IPS DF 4.7 (cell line): ENCODE measurements around the gene KCNH2.
"Not testable (repeated sequence)": the region's sequence is repeated elsewhere in the genome, so short reads cannot be mapped to it uniquely, and the experiment has no call there.

Experiments used
- DNase-seq: peaks from one replicate; pipeline ENCODE4 v3.0.0-alpha.2; 2013; ENCODE audit warnings: low spot score; ENCODE audit errors: extremely low read depth

Gene KCNH2

DNA sequence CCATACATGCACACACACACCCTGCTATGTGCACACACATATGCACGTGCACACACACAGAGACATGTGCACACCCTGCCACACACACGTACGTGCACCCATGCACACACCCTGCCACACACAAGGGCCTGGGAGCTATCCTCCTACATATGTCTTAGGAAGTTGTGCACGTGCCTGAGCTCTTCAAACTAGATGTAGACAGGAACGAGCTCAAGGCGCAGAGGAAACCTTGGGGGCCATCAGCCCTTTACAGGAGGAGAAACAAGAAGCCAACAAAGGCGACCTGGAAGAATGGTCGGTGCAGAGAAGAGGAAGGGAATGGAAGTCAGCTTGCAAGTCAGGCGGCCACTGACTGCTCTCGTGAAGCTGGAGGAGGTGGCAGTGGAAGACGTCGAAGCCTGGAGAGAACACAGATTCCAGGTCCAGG, 67.1 kb downstream of the KCNH2 start:
- DNase-seq = no peak

DNA sequence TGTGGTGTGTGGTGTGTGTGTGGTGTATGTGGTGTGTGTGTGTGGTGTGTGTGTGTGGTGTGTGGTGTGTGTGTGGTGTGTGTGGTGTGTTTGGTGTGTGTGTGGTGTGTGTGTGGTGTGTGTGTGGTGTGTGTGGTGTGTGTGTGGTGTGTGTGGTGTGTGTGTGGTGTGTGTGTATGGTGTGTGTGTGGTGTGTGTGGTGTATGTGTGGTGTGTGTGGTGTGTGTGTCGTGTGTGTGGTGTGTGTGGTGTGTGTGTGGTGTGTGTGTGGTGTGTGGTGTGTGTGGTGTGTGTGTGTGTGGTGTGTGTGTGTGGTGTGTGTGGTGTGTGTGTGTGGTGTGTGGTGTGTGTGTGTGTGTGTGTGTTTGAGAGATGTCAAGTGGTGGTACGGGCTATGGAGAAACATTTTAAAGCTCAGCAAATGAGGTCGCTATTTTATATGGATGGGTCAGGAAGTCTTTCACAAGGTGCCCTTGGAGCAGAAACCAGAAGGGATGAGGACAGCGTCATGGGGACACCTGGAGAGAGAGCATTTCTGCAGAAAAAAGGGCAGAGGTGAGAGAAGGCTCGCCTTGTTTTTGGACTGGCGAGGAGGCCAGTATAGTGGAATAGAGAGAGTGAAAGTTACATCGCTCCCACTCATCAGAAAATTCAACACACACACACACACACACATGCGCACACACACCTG, 67.7 kb downstream of the KCNH2 start:
- not testable (repeated sequence) for DNase-seq

DNA sequence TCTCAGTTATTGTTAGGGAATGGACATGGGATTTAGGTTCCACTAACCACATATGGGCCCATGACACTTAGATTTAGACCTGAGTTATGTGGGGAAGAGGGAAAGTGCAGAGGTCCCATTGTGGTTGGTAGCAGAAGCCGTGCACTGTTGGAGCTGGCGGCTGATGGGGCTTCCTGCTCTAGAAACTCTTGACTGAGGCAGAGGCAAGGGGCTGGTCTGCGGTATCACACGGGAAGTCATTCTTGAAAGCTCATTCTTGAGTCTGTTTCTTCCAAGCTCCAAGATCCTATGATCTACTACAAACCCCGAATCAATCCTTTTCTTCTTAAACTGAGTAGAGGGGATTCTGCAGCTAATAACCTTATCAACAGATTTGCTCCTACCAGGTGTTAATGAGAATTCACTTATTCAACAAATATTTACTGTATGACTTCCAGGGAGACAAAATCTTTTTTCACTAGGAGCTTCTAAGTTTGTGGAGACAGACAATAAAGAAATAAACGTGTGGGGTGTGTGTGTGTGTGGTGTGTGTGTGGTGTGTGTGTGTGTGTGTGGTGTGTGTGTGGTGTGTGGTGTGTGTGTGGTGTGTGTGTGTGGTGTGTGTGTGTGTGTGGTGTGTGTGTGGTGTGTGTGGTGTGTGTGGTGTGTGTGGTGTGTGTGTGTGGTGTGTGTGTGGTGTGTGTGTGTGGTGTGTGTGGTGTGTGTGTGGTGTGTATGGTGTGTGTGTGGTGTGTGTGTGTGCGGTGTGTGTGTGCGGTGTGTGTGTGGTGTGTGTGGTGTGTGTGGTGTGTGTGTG, 68.7 kb downstream of the KCNH2 start:
- DNase-seq = no peak

DNA sequence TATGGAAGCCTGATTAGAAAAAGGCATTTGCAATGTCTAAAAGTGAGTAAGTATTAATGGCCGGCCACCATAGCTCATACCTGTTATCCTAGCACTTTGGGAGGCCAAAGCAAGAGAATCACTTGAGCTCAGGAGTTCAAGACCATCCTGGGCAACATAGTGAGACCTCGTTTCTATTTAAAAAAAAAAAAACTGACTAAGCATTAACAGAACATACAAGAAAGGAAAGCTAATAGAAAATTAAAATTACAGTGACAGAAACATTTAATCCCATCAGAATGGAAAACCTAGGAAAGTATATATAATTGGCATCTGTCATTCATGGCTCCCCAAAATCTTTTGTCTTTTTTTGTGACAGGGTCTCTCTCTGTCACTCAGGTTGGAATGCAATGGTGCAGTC, 69.9 kb downstream of the KCNH2 start:
- DNase-seq = no peak

DNA sequence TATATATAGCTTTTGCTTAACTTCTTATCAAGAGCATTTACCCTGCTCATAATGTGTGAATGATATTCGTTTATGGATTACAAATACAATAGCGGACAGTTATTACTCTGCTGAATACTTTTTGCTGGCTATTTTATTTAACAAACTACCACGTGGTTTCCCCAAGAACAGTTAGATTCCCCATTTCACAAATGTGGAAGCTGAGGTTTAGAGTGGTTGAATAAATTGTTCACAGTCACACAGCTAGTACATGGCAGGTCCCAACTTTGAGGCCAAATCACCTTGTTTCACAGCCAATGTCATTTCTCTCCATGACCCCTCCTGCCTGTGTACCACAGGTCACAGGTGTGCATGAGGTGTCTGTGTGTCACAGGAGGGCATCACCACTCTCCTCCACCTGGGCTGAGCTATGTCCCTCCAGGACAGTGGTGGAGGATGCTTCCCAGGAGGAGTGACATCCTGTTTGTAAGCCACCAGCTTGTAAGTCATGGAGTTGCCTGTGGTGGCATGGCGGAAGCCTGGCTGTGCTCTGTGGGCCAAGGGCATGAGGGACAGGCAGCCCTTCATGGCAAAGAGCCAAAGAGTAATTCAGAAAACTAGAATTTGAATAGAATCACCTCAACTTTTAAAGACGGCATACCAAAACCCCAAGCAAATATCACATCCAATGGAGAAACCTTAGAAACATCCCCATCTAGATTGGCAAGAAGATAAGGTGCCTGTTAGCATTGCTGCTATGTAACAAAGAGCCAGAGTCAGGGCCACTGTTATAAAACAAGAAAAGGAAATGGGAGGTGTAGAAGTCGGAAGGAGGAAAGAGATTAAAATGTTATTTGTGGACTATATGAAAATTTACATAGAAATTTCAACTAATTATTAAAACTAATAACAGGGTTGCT, 73.9 kb downstream of the KCNH2 start:
- no peak for DNase-seq

DNA sequence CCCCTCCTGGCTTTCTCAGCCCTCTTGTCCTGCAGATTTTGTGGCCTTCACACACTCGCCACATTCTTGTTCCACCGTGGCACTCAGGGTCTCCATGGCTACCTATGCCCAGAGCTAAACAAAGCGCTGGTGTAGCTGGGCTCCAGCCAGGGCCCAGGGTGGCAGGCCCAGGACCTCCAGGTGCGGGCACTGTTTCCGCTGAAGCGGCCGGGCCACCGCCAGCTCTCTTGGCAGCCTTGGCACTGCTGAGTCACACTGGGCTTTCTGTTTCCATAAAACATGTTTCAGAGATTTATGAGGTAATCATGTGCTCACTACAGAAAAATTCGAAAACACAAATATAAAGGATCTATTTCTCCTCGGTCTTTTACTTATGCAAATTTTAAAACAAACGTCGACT, 74.5 kb downstream of the KCNH2 start:
- no peak for DNase-seq

DNA sequence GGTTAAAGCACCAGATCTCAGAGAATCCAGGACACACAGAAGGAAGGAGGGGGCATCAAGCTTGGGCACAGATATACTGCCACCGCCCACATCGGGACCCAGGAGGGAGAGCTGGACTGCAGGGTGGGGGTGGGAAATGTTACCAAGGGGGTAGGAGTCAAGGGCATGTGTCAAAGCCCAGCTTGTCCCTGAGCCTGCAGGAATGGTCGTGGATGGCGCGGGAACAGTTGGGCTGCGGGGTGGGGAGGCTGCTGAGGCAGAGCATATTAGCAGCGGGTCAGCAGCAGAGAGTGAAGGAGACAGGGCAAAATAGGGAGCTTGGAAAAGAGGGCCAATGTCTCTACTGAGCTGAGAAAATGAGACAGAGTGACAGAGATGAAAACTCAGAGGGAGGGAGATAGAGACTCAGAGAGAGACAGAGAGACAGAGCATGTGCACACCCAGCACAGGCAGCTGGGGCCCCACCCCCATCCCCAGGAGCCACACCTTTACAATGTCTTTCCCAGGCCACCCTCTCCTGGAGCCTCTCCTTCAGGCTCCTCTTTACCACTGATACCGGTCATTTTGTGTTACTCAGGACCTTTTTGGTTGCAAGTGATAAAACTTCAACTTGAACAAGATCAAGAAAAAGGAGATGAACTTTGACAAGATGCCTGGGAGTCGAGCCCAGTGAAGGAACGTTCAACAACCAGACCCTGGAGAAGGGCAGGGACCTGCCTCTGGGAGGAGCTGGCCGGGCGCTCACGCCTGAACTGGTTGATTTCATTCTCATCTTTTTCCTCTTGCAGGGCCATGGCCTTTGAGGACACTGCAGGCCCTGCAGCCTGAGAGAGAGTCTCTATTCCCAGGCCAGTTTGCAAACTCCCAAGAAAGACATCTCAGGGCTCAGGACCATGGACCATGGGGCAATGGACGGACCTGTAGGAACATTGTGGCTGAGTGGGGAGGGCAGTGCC, 75.8 kb downstream of the KCNH2 start:
- DNase-seq = no peak

DNA sequence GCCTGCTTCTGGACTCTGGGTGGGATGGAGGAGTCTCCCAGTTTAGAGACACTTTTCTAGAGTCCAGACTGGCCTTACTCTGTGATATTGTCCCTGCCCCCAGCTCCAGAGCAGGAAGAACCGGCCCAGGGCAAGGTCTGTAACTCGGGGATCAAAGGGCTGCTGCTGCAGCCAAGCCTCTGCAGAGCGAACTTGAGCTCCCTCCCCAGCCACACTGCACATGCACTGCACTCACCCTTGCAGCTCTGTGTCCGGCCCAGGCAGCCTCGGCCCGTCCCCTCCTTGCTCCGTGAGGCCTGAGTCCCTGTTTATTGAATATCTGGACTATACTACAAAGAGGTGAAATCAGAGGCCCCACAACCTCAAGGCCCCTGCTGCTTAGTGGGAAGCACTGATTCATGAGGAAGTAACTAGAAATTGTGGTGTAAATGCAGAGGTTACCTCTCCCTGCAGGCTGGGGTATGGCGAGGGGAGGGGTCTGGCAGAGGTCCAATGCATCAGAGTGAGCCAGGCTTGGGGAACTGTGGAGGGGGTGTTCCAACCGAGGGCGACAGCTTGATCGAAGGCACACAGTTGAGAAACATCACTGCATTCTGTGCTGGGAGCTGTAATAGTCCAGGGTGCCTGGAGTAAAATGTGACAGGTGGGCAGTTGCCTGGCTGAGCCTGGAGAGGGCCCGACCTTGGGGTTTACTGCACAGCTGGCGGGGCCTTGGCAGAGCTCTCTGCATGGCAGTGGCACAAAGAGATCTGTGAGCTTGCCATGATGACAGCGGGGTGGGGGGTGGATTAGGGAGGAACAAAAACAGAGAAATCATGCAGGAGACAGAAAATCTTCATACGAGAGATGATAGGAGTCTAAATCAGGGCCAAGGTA, 76.7 kb downstream of the KCNH2 start:
- no peak for DNase-seq

DNA sequence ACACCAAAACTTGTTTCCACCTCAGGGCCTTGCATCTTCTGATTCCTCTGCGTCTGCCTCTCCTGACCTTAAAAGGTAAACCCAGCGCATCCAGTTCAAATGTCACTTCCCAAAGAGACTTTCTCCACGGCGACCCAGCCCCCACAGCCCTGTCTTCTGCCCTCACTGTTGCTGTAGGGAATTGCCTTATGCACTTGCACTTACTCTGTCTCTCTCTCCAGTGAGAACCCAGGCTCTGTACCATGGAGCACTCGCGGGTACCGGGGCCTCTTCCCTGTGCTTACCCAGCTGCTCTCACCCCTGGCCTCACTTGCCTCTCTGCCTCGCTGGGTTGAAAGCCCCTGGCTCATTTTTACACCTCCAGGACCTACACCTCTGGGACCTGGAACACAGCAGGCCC, 77.4 kb downstream of the KCNH2 start:
- DNase-seq = no peak

DNA sequence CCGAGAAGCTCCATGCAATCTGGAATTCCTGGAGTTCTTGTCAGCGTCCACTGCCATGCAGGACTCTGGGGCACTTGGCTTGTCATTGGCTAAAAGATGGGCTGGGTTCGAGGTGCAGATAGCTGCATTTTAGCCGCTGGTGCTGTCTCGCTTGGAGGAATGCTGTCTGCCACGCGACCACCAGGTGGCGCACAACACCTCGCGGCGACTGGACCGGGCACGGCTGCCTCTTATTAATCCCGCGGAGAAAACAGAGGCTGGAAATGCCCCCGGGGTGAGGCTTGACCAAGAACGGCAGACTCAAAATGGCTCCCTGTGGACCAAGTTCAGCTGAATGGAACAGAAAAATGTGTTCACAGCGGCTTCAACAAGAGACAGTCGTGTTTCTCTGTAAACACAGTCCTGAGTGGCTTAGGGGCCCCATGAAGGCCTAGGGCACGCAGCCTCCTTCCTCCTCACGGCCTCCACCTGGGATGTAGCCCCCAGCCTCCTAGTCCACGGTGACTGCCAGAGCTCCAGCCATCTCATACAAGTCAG, 79.6 kb downstream of the KCNH2 start:
- peak; percentile 68 for DNase-seq

DNA sequence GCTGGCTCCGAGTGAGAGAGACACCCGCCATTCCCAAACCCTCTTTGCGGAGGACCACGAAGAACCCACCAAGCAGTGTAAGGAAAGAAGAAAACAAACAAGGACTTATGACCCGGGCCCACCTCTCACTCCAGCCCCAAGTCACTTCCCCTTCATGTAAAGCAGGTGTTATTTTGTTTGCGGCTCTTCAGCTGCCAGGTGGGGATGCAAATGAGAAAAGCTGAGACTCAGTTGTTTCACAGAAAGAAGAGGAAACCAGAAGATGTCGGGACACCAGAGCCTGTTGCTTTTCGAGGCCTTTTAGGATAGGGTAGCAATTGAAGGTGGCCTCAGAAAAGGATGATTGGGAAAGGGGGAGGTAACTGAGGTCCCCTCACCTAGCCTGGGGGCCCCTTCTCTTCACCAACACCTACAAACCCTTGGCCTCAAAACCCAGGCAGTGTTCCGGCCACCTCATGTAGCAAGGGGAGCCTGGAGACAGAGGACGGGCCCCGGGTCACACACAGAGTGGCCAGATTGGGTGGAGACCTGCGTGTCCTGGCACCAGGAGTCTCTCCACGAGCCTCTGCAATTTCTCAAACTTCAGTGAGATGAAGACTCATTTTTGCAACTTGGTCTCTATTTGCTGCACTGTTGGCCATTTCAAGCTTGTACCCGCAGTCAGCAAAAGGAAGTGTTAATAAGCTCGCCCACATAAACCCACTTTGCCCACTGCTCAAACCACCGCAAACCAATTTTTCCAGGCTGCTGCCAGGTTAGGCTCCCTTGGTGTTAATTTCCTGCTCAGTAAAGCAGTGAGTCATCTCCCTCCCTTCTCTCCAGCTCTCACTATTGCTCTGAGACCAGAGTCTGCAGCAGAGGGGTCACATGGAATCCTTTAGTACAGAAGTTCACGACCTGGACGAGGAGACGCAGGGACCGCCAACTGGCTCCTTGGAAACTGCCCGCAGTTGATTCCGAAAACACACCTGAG, 80.3 kb downstream of the KCNH2 start:
- no peak for DNase-seq

DNA sequence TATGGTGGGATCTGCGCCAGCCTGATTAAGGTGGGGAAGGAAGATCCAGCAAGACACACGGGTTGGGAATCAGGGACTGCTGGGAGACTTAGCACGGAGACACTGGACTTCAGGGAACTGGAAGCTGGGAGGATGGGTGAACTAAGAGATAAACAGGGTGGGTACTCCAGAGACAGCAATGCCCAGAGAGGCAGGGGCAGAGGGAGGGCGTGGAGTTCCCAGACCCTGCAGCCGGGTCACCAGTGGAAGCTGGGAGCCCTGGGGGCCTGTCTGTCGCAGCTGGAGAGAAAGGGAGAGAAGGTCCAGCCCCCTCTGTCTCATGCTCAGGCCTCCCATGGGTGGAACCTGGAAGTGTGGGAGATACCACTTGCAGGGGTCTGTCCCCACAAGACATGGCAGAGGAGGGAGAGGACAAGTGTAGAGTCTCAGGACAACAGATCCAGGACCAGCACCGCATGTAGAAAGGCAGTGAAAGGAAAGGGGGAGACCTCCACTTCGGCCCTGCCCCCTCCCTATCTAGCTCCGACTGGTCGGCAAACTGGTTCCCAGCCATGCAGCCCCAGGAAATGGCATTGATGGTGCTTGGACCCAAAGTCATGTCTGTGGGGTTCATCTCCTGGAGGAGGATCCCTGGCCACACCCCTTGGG, 81.4 kb downstream of the KCNH2 start:
- DNase-seq = no peak

DNA sequence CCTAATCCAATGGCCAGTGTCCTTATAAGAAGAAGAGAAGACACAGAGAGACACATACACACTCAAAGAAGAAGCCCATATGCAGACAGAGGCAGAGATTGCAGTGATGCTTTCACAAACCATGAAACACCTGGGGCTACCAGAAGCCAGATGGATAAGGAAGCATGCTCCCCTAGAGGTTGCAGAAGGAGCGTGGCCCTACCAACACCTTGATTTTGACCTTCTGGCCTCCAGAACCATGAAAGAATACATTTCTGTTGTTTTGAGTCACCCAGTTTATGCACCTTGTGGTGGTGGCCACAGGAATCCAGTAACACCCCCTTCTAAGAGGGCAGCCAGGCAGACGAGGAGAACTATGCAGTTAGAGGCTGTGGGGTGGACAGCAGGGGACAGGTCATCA, 82.3 kb downstream of the KCNH2 start:
- no peak for DNase-seq
